ENCODE results near the gene FGFR1OP2. TPM values are rescaled to one million over a fixed set of nuclear protein-coding genes. Genes with fewer than 3 reads are reported as not detected.

FGFR1OP2 gene
- total RNA-seq, 4 donors from 2014 or later = 26.6 to 65.4 (median 41.3) TPM

DNA sequence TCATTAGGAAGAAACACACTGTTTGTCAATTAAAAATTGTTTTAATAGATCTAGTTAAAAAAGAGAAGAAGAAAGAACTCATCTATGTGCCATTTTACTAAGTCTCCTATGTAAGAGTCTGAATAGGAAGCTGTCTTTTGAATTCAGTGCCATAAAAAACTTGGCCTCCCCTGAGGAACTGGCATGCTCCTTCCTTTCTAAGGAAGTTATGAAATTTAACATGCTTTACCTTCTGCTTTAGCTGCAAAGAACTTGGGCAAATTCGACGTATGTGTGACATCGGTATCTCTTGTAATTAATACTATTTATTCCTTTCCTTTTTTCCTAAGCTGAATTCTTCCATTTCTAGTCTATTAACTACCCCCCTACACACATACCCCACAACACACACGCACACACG, 63.4 kb downstream of the FGFR1OP2 start:
- H3K4me3 ChIP-seq = no peak overlapping the region
- intact Hi-C loops (cut with DNase I) = no loop called here
- H3K27me3 ChIP-seq = no peaks in the 10 kb centered on the region
- peaks cover 0 to 16% (median 5%) of the 10 kb centered on the region in 3 donors for H3K4me1 ChIP-seq
- H3K27ac ChIP-seq = no peak overlapping the region
- TF ChIP-seq POLR2A (IDR thresholded peaks at IDR 0.05) = no peak
- TF ChIP-seq, protein P1, sequence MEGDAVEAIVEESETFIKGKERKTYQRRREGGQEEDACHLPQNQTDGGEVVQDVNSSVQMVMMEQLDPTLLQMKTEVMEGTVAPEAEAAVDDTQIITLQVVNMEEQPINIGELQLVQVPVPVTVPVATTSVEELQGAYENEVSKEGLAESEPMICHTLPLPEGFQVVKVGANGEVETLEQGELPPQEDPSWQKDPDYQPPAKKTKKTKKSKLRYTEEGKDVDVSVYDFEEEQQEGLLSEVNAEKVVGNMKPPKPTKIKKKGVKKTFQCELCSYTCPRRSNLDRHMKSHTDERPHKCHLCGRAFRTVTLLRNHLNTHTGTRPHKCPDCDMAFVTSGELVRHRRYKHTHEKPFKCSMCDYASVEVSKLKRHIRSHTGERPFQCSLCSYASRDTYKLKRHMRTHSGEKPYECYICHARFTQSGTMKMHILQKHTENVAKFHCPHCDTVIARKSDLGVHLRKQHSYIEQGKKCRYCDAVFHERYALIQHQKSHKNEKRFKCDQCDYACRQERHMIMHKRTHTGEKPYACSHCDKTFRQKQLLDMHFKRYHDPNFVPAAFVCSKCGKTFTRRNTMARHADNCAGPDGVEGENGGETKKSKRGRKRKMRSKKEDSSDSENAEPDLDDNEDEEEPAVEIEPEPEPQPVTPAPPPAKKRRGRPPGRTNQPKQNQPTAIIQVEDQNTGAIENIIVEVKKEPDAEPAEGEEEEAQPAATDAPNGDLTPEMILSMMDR (IDR thresholded peaks at IDR 0.05) = no peak
- no peak for DNase-seq
- H3K36me3 ChIP-seq = peaks cover 0 to 52% (median 3%) of the 10 kb centered on the region in 3 donors
- WGBS, 2 donors = 71 to 74% methylated on average over 5 of the region's 5 CpGs
- no peaks in the 10 kb centered on the region for H3K9me3 ChIP-seq

DNA sequence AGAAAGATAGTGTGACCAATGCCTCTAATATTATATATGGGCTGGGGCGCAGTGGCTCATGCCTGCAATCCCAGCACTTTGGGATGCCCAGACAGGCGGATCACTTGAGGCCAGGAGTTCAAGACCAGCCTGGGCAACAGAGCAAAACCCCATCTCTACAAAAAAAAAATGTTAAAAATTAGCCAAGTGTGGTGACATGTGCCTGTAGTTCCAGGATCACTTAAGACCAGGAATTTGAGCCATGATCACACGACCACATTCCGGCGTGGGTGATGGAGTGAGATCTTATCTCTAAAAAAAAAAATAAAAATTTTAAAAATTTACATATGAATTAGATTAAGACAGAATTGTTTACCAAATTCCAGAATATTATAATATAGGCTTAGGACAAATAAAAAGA, 63.9 kb downstream of the FGFR1OP2 start:
- Histone ChIP-seq H3K4me1 (peaks cover 0 to 21% (median 5%) of the 10 kb centered on the region in 3 donors), H3K9me3 (no peaks in the 10 kb centered on the region), H3K27me3 (no peaks in the 10 kb centered on the region), H3K27ac (no peak overlapping the region), H3K4me3 (no peak overlapping the region), H3K36me3 (peaks cover 0 to 48% (median 0%) of the 10 kb centered on the region in 3 donors)
- TF ChIP-seq POLR2A (IDR thresholded peaks at IDR 0.05) = no peak
- TF ChIP-seq, protein P1 (IDR thresholded peaks at IDR 0.05) = no peak
- intact Hi-C loops (cut with DNase I) = no loop called here
- 82 to 97% methylated on average over 4 to 5 of the region's 5 CpGs for WGBS, 2 donors
- no peak for DNase-seq

DNA sequence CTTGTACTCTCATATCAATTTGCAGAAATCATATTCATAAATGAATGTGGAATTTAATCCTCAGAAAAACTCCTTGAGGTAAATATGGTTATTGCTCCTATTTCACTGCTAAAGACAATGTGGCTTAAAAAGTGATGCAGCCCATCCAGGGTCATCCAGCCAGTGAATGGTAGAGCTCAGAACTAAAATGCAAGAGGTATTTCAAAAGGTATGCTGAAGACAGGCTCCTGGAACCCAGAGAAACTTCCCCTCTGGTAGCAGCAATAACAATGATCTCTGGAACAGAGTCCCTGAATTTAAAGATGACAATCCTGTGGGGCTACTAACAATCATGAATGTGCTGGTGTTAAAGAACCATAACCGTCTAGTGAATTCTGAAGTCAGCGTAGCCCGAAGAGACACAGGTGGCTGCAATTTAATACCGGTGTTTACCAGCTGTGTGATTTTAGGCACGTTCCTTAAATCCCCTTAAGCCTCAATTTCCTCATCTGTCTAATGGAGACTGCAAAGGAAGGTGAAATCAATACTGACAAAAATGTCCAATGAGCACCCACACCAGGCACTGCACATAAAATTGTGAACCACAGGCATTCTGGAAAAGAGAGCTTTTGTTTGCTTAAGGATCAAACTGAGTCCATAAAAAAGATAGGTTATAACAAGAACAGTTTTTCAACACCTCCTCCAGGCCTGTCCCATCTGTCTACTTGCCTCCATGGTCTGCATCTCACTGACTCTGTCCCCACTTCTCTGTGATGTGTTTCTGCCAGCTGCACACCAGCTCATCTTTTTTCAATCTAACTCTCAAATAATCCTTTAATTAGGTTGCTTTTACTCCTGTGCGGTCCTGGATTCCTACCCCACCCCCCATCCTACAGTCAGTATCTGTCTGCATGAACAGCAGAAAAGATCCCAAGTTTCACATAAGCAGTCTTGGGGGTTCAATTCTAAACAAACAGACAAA, 65.4 kb downstream of the FGFR1OP2 start:
- no peak for DNase-seq
- Histone ChIP-seq H3K36me3 (peaks cover 0 to 32% (median 0%) of the 10 kb centered on the region in 3 donors), H3K27ac (no peak overlapping the region), H3K4me3 (no peak overlapping the region), H3K9me3 (no peaks in the 10 kb centered on the region), H3K27me3 (no peaks in the 10 kb centered on the region), H3K4me1 (peaks cover 0 to 28% (median 5%) of the 10 kb centered on the region in 3 donors)
- TF ChIP-seq, protein P1 (IDR thresholded peaks at IDR 0.05) = no peak
- TF ChIP-seq POLR2A (IDR thresholded peaks at IDR 0.05) = no peak
- WGBS, 2 donors = 28 to 61% methylated on average over 5 to 6 of the region's 6 CpGs
- intact Hi-C loops (cut with DNase I) = no loop called here

DNA sequence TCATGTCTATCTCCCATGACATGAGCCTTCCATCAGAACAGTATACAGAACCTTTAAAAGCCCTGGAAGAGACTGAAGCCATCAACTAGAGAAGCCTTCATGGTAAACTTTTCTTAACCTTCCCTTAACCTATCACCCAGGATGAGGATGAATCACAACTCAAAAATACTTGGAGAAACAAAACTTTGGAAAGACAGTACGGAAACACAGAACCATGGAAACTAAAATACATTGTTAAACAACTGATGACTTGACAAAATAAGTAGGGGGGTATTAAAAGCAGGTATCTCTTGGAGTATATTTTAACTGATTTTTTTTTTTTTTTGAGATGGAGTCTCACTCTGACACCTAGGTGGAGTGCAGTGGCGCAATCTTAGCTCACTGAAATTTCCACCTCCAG, 67.2 kb downstream of the FGFR1OP2 start:
- TF ChIP-seq, protein P1 (IDR thresholded peaks at IDR 0.05) = no peak
- TF ChIP-seq POLR2A (IDR thresholded peaks at IDR 0.05) = no peak
- Histone ChIP-seq H3K4me1 (peaks cover 0 to 36% (median 5%) of the 10 kb centered on the region in 3 donors), H3K27me3 (no peaks in the 10 kb centered on the region), H3K36me3 (peaks cover 0 to 14% (median 0%) of the 10 kb centered on the region in 3 donors), H3K9me3 (no peaks in the 10 kb centered on the region), H3K27ac (no peak overlapping the region), H3K4me3 (no peak overlapping the region)
- 77 to 79% methylated on average over 2 of the region's 2 CpGs for WGBS, 2 donors
- DNase-seq = no peak
- intact Hi-C loops (cut with DNase I) = no loop called here

DNA sequence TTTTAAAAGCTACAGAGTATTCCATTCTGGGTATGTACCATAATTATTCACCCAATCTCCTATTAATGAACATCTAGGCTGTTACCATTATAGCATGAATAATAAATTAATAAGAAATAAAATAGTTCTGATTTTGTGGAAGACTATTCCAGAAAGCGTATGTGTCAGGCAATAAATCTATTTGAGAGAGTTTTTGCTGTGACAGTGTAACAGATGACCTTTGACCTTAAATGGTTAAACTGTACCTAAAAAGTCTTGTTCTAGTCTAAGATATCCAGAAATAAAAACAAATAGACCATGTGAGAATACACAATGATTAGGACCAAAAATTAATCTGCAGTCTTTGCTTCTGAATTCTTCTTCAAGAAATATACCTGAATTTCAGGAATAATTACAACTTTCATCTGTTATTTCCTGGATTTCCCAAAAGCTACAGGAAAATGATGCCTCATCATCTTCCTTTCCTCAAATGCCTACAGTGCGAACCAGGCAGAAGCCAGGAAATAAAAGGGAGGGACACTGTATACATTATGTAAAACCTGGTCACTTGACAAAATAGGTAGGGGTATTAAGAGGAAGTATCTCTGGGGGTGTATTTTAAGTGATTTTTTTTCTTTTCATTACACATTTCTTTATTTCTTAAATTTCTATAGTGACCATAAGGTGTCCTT, 68.7 kb downstream of the FGFR1OP2 start:
- H3K36me3 ChIP-seq = peaks cover 0 to 2% (median 0%) of the 10 kb centered on the region in 3 donors
- no peak overlapping the region for H3K4me3 ChIP-seq
- H3K27ac ChIP-seq = no peak overlapping the region
- 83% methylated on average over 2 of the region's 2 CpGs for WGBS, 2 donors
- peaks cover 5 to 51% (median 7%) of the 10 kb centered on the region in 3 donors for H3K4me1 ChIP-seq
- no peak for DNase-seq
- intact Hi-C loops (cut with DNase I) = no loop called here
- H3K27me3 ChIP-seq = no peaks in the 10 kb centered on the region
- no peaks in the 10 kb centered on the region for H3K9me3 ChIP-seq
- TF ChIP-seq, protein P1 (IDR thresholded peaks at IDR 0.05) = no peak
- TF ChIP-seq POLR2A (IDR thresholded peaks at IDR 0.05) = no peak

Data from esophagus squamous epithelium (tissue), 5 donors.